ENCODE measurements around the gene HNRNPAB. TPM values are rescaled to one million over a fixed set of nuclear protein-coding genes. Genes with fewer than 3 reads are reported as not detected.

HNRNPAB gene
- total RNA-seq, 2 experiments from 2014 or later, result 183 to 198 TPM

- no peak overlapping the region for H3K4me3 Mint-ChIP-seq
- DNase-seq, result no peak
- peaks cover 48% of the 10 kb centered on the region for H3K36me3 Mint-ChIP-seq
- no peaks in the 10 kb centered on the region for H3K9me3 Mint-ChIP-seq
- POLR2A ChIA-PET, result interaction anchor here (1.3 kb wide), 1 partner anchor 14 kb away, joined by 3 read pairs; no protein-coding TSS in a partner anchor
- peak overlapping the region; percentile 62 for H3K27ac Mint-ChIP-seq
- no peak for ATAC-seq (ENCODE audit: low read depth)
- H3K27me3 Mint-ChIP-seq, result no peaks in the 10 kb centered on the region
- H3K4me1 Mint-ChIP-seq, result peaks cover 36% of the 10 kb centered on the region
Measured at GRCh38 chr5:178210073-178210535, 5.8 kb downstream of the HNRNPAB start.

- Mint-ChIP-seq H3K4me3 (no peak overlapping the region), H3K4me1 (peaks cover 36% of the 10 kb centered on the region), H3K27me3 (no peaks in the 10 kb centered on the region), H3K36me3 (peaks cover 45% of the 10 kb centered on the region), H3K27ac (no peak overlapping the region), H3K9me3 (no peaks in the 10 kb centered on the region)
- DNase-seq (no peak), ATAC-seq (ENCODE audit: low read depth) (no peak)
- POLR2A ChIA-PET, result interaction anchor here (1.3 kb wide), 1 partner anchor 14 kb away, joined by 3 read pairs; no protein-coding TSS in a partner anchor
Measured at GRCh38 chr5:178210686-178211085, 6.4 kb downstream of the HNRNPAB start.

DNA sequence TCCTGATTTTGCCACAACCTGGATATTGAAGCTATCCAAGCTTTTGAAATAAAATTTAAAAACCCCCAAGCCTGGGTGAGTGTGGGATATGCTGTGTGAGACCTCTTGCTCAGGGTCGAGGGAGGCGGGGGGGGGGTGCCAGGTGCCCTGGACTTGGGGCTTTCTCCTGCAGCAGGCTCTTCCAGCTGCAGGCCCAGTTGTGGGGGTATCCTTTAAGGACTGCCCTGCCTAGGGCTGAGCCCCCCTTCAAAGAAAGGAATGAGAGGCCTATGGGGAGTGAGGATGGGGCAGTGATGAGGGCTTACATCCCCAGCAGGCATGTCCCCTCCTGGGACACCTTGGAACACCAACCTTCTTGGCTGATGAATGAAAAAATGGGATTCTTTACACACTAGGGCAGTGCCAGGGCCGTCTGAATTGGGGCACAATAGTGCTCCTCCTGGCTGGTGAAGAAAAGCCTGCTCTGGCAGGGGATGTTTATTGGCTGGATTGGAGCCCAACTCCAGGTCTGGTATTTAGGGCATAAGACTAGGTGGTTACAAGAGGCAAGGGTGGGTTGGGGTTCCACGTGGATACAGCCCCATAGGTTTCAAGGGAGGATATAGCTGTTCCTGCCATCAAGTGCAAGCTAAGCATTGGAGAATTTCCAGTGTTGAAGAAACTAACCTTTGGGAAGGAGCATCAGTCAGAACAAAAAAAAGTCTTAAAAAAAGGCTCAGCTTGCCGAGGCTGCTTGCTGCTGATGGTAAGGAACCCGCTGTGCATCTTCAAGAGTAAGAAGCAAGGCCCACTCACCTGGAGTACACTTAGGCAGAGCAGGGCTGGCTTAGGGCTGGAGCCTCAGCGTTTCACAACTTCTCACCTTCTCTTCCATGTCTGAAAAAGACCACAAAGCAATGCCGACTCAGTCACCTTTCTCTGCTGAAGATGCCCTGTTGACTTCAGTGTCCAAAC lies 7.0 kb downstream of the HNRNPAB start:
- DNase-seq, result no peak
- Mint-ChIP-seq H3K4me3 (no peak overlapping the region), H3K27me3 (no peaks in the 10 kb centered on the region), H3K36me3 (peaks cover 42% of the 10 kb centered on the region), H3K4me1 (peaks cover 33% of the 10 kb centered on the region), H3K27ac (peak overlapping the region; percentile 45), H3K9me3 (no peaks in the 10 kb centered on the region)
- ATAC-seq (ENCODE audit: low read depth), result no peak
- POLR2A ChIA-PET, result interaction anchor here (0.6 to 1.3 kb wide), 2 partner anchors 8 to 13 kb away, joined by 3 read pairs; no protein-coding TSS in a partner anchor

DNA sequence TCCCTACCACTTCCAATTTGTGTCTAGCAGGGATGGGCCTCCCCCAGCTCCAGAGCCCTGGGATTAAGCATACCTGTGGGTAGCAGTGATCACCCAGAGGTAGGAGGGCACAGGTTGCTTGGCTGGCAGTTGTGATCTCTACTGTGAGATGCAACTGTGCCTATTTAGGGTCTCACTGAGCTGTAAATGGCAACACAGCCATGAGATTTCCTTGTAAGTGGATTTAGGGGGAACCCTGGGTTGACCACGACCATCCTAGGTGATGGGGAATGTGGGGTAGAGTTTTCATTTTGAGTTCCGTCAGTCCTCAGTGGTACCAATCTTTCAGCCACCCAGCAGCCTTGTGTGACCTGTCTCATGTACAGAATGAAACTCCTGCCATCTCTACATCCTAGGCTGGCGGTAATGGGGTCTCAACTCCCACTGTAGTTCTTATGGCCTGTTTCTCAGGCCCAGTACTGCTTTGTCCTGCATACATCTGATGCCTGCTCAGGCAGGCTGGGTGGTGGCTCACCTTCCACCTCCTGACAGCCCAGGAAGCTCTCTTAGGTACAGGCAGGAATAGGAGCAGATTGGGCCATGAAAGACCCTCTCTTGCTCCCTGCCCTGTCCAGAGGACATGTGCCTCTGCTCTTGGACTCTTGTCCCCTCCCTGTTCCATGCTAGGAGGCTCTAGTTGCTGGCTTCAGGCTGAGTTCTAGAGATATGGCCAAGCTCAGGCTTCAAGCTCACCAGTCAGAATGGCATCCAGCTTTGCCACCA lies 8.1 kb downstream of the HNRNPAB start:
- H3K27ac Mint-ChIP-seq, result no peak overlapping the region
- H3K27me3 Mint-ChIP-seq, result no peaks in the 10 kb centered on the region
- DNase-seq (no peak), ATAC-seq (ENCODE audit: low read depth) (no peak)
- peaks cover 30% of the 10 kb centered on the region for H3K4me1 Mint-ChIP-seq
- H3K9me3 Mint-ChIP-seq, result no peaks in the 10 kb centered on the region
- peaks cover 37% of the 10 kb centered on the region for H3K36me3 Mint-ChIP-seq
- POLR2A ChIA-PET, result interaction anchor here (2.1 kb wide), 1 partner anchor 8 kb away, joined by 14 read pairs; the partner anchor contains the start of gene HNRNPAB
- no peak overlapping the region for H3K4me3 Mint-ChIP-seq

DNA sequence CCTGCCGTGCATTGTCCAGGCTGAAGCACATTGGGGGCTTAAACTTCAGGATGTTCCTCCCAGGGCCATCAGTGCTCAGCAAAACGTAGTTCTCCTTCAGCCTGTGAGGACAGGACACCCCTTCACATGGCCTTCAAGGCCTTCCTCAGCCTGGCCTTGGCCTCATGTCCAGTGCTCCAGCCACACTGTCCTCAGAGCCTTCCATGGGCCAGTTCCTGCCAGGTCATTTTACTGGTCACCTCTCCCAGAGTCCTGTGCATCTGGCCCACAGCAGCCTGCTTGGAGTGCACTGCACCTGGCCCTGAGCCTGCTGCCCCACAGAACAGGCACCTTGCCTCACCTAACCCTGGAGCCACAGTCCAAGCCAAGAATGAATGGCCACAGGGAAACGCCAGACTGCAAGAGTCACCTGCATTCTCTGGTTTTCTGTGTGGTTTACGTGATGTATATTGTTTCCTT lies 8.7 kb downstream of the HNRNPAB start:
- Mint-ChIP-seq H3K27ac (peak overlapping the region; percentile 21), H3K9me3 (no peaks in the 10 kb centered on the region), H3K4me1 (peaks cover 24% of the 10 kb centered on the region), H3K27me3 (no peaks in the 10 kb centered on the region), H3K36me3 (peaks cover 33% of the 10 kb centered on the region), H3K4me3 (no peak overlapping the region)
- ATAC-seq (ENCODE audit: low read depth) (no peak), DNase-seq (no peak)
- POLR2A ChIA-PET, result interaction anchor here (0.6 to 2.1 kb wide), 2 partner anchors 9 to 61 kb away, joined by 3 to 14 read pairs; partner anchors contain the start of gene HNRNPAB

DNA sequence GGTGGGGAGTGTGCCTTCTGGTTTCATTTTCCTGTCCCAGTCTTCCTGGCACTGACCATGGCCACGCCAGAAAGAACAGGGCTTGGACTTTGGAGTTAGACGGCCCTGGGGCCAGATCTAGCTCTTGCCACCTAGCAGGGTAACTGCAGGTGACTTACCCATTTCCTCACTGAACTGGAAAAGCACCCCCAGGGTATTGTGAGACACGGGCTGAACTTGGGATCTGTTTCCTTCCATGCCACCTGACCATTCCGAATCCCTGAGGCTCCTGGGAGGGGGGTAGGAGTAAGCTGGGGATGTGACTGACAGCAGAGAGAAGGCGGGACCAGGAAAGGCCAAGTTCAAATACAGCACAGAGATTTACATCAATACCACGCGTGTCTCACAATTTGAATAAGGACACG lies 9.4 kb downstream of the HNRNPAB start:
- POLR2A ChIA-PET, result interaction anchor here (0.6 to 2.1 kb wide), 3 partner anchors 8 to 62 kb away, joined by 3 to 14 read pairs (median 3); partner anchors contain the start of gene HNRNPAB
- DNase-seq, result no peak

GRCh38 chr5:178214160-178214803 lies 9.9 kb downstream of the HNRNPAB start:
- H3K27me3 Mint-ChIP-seq, result no peaks in the 10 kb centered on the region
- H3K27ac Mint-ChIP-seq, result peak overlapping the region; percentile 39
- DNase-seq, result no peak
- peaks cover 32% of the 10 kb centered on the region for H3K36me3 Mint-ChIP-seq
- POLR2A ChIA-PET, result interaction anchor here (1.1 to 2.1 kb wide), 4 partner anchors 9 to 15 kb away, joined by 3 to 14 read pairs (median 3); partner anchors contain the start of gene HNRNPAB
- H3K4me1 Mint-ChIP-seq, result peaks cover 15% of the 10 kb centered on the region
- no peak overlapping the region for H3K4me3 Mint-ChIP-seq
- H3K9me3 Mint-ChIP-seq, result no peaks in the 10 kb centered on the region
- no peak for ATAC-seq (ENCODE audit: low read depth)

More for the DNA sequence above, 9.4 kb downstream of the HNRNPAB start:
- Mint-ChIP-seq H3K4me1 (peaks cover 20% of the 10 kb centered on the region), H3K4me3 (no peak overlapping the region), H3K9me3 (no peaks in the 10 kb centered on the region), H3K27ac (no peak overlapping the region), H3K27me3 (no peaks in the 10 kb centered on the region), H3K36me3 (peaks cover 36% of the 10 kb centered on the region)
- no peak for ATAC-seq (ENCODE audit: low read depth)

- H3K27me3 Mint-ChIP-seq, result no peaks in the 10 kb centered on the region
- DNase-seq (no peak), ATAC-seq (ENCODE audit: low read depth) (no peak)
- H3K27ac Mint-ChIP-seq, result no peak overlapping the region
- POLR2A ChIA-PET, result interaction anchor here (0.9 to 1.4 kb wide), 7 partner anchors 8 to 18 kb away, joined by 3 to 9 read pairs (median 4); partner anchors contain the start of genes HNRNPAB and PHYKPL
- peaks cover 10% of the 10 kb centered on the region for H3K4me1 Mint-ChIP-seq
- H3K36me3 Mint-ChIP-seq, result peaks cover 23% of the 10 kb centered on the region
- H3K4me3 Mint-ChIP-seq, result no peak overlapping the region
- no peaks in the 10 kb centered on the region for H3K9me3 Mint-ChIP-seq
Measured at GRCh38 chr5:178215280-178216002, 11.1 kb downstream of the HNRNPAB start.

- ATAC-seq (ENCODE audit: low read depth) (no peak), DNase-seq (no peak)
- Mint-ChIP-seq H3K36me3 (peaks cover 22% of the 10 kb centered on the region), H3K4me1 (peaks cover 10% of the 10 kb centered on the region), H3K27me3 (no peaks in the 10 kb centered on the region), H3K9me3 (no peaks in the 10 kb centered on the region), H3K4me3 (no peak overlapping the region), H3K27ac (no peak overlapping the region)
- POLR2A ChIA-PET, result interaction anchor here (0.9 to 1.4 kb wide), 5 partner anchors 9 to 17 kb away, joined by 3 to 9 read pairs (median 6); partner anchors contain the start of genes HNRNPAB and PHYKPL
Measured at GRCh38 chr5:178216088-178216534, 11.8 kb downstream of the HNRNPAB start.

GRCh38 chr5:178216779-178217178 lies 12.4 kb downstream of the HNRNPAB start:
- POLR2A ChIA-PET, result interaction anchor here (1.0 to 1.4 kb wide), 3 partner anchors 9 to 14 kb away, joined by 6 to 9 read pairs (median 6); partner anchors contain the start of gene HNRNPAB
- Mint-ChIP-seq H3K27ac (no peak overlapping the region), H3K9me3 (no peaks in the 10 kb centered on the region), H3K4me1 (peaks cover 15% of the 10 kb centered on the region), H3K27me3 (no peaks in the 10 kb centered on the region), H3K36me3 (peaks cover 22% of the 10 kb centered on the region), H3K4me3 (no peak overlapping the region)
- ATAC-seq (ENCODE audit: low read depth) (no peak), DNase-seq (no peak)

DNA sequence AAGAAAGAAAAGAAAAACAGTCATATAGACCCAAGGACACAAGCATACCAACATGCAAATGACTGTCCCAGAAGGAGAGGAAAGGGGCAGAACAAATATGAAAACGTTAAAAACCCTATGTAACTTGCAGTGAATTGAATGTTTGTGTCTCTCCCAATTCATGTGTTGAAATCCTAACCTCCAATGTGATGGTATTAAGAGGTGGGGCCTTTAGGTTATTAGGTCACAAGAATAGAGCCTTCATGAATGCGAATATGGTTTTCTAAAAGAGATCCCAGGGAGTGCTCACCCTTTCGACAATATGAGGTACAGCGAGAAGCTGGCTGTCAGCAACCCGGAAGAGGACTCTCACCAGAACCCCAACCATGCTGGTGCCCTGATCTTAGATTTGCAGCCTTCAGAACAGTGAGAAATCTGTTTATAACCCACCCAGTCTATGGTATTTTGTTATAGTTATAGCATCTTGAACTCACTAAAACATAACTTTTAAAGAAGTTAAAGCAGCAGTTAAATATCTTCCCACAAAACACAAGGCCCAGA lies 14.0 kb downstream of the HNRNPAB start:
- POLR2A ChIA-PET, result no interaction called here
- Mint-ChIP-seq H3K27me3 (no peaks in the 10 kb centered on the region), H3K4me1 (peaks cover 15% of the 10 kb centered on the region), H3K36me3 (peaks cover 26% of the 10 kb centered on the region), H3K9me3 (no peaks in the 10 kb centered on the region), H3K27ac (no peak overlapping the region), H3K4me3 (no peak overlapping the region)
- ATAC-seq (ENCODE audit: low read depth), result no peak
- DNase-seq, result no peak

DNA sequence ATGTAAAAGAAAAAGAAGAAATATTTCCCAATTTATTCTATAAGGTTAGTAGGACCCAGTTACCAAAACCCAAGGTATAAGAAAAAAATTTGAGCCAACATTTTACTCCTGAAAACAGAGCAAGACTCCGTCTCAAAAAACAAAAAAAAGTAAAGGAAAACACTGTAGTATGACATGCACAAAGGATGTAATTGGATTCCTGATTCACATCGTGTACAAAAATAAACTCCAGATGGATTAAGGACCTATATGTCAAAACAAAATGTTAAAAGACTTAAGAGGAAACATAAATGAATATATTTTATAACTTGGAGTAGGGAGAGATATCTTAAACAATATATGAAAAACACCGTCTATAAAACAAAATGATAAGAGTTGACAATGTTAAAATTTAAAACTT lies 14.5 kb downstream of the HNRNPAB start:
- ATAC-seq (ENCODE audit: low read depth) (no peak), DNase-seq (no peak)
- Mint-ChIP-seq H3K36me3 (peaks cover 27% of the 10 kb centered on the region), H3K9me3 (no peaks in the 10 kb centered on the region), H3K27me3 (no peaks in the 10 kb centered on the region), H3K4me3 (no peak overlapping the region), H3K4me1 (peaks cover 14% of the 10 kb centered on the region), H3K27ac (no peak overlapping the region)
- POLR2A ChIA-PET, result no interaction called here

All from activated naive CD8-positive, alpha-beta T cell treated with anti-CD3 and anti-CD28 coated beads, Interleukin-2, amount 10 ng/mL, durations not matched to agents 7 days and 5 days (primary cell).